ENCODE data around the gene ELP6.
"Not testable (repeated sequence)": the region's sequence is repeated elsewhere in the genome, so short reads cannot be mapped to it uniquely, and the experiment has no call there.

The ELP6 gene

GRCh38 chr3:47491186-47491585 is 22.3 kb downstream of the ELP6 start (continued):
- no peak for TF ChIP-seq ZNF8 (CRISPR knock-in tag; IDR thresholded peaks at IDR 0.05)

- no peak for ATAC-seq
- TF ChIP-seq ARNTL (CRISPR knock-in tag; IDR thresholded peaks at IDR 0.05; ENCODE audit: borderline replicate concordance, low read depth) (no peak), POU6F1 (CRISPR knock-in tag; IDR thresholded peaks at IDR 0.05; ENCODE audit: borderline replicate concordance, low read depth) (no peak), GLIS3 (CRISPR knock-in tag; IDR thresholded peaks at IDR 0.05) (no peak), SNAI2 (CRISPR knock-in tag; IDR thresholded peaks at IDR 0.05) (no peak), RARB (CRISPR knock-in tag; IDR thresholded peaks at IDR 0.05) (no peak)
Observed at GRCh38 chr3:47487265-47487664, 26.2 kb downstream of the ELP6 start.

- no peak for ATAC-seq
- TF ChIP-seq ISL1 (CRISPR knock-in tag; IDR thresholded peaks at IDR 0.05): no peak
- no peak for TF ChIP-seq TSHZ2 (CRISPR knock-in tag; IDR thresholded peaks at IDR 0.05)
- TF ChIP-seq ARNTL (CRISPR knock-in tag; IDR thresholded peaks at IDR 0.05; ENCODE audit: borderline replicate concordance, low read depth): no peak
- no peak for TF ChIP-seq CREB5 (CRISPR knock-in tag; IDR thresholded peaks at IDR 0.05; ENCODE audit: low read depth)
- TF ChIP-seq PPARA (CRISPR knock-in tag; IDR thresholded peaks at IDR 0.05; ENCODE audit: borderline replicate concordance): no peak
- TF ChIP-seq CSRNP3 (CRISPR knock-in tag; IDR thresholded peaks at IDR 0.05): no peak
- no peak for TF ChIP-seq ESRRG (CRISPR knock-in tag; IDR thresholded peaks at IDR 0.05)
- TF ChIP-seq ZFP30 (CRISPR knock-in tag; IDR thresholded peaks at IDR 0.05): no peak
- TF ChIP-seq SNAI2 (CRISPR knock-in tag; IDR thresholded peaks at IDR 0.05): no peak
- TF ChIP-seq TCF4 (CRISPR knock-in tag; IDR thresholded peaks at IDR 0.05; ENCODE audit: borderline replicate concordance): no peak
- no peak for TF ChIP-seq ZC3H10 (CRISPR knock-in tag; IDR thresholded peaks at IDR 0.05)
Observed at GRCh38 chr3:47485812-47486211, 27.7 kb downstream of the ELP6 start.

- ATAC-seq: no peak
- TF ChIP-seq TOX (CRISPR knock-in tag; IDR thresholded peaks at IDR 0.05; ENCODE audit: borderline replicate concordance) (no peak), ISL1 (CRISPR knock-in tag; IDR thresholded peaks at IDR 0.05) (no peak), BACH2 (CRISPR knock-in tag; IDR thresholded peaks at IDR 0.05; ENCODE audit: borderline replicate concordance) (no peak), TCF4 (CRISPR knock-in tag; IDR thresholded peaks at IDR 0.05; ENCODE audit: borderline replicate concordance) (no peak), POU6F1 (CRISPR knock-in tag; IDR thresholded peaks at IDR 0.05; ENCODE audit: borderline replicate concordance, low read depth) (no peak), ZNF8 (CRISPR knock-in tag; IDR thresholded peaks at IDR 0.05) (no peak), RARB (CRISPR knock-in tag; IDR thresholded peaks at IDR 0.05) (no peak), ZNF70 (CRISPR knock-in tag; IDR thresholded peaks at IDR 0.05) (no peak), OSR1 (CRISPR knock-in tag; IDR thresholded peaks at IDR 0.05) (no peak), GLIS3 (CRISPR knock-in tag; IDR thresholded peaks at IDR 0.05) (no peak), ARNTL (CRISPR knock-in tag; IDR thresholded peaks at IDR 0.05; ENCODE audit: borderline replicate concordance, low read depth) (no peak), TSHZ2 (CRISPR knock-in tag; IDR thresholded peaks at IDR 0.05) (no peak), ESRRG (CRISPR knock-in tag; IDR thresholded peaks at IDR 0.05) (no peak), SNAI2 (CRISPR knock-in tag; IDR thresholded peaks at IDR 0.05) (no peak)
Observed at GRCh38 chr3:47482366-47482765, 31.1 kb downstream of the ELP6 start.

- not testable (repeated sequence) for ATAC-seq
Observed at GRCh38 chr3:47481763-47482162, 31.7 kb downstream of the ELP6 start.

GRCh38 chr3:47480267-47480666 is 33.2 kb downstream of the ELP6 start:
- not testable (repeated sequence) for ATAC-seq
